Measurements from ENCODE around the gene SLC25A53.
A peak's percentile ranks its signal among the peaks of the same experiment; 100 is the strongest.
"Not testable (repeated sequence)": the region's sequence is repeated elsewhere in the genome, so short reads cannot be mapped to it uniquely, and the experiment has no call there.

SLC25A53 gene

DNA sequence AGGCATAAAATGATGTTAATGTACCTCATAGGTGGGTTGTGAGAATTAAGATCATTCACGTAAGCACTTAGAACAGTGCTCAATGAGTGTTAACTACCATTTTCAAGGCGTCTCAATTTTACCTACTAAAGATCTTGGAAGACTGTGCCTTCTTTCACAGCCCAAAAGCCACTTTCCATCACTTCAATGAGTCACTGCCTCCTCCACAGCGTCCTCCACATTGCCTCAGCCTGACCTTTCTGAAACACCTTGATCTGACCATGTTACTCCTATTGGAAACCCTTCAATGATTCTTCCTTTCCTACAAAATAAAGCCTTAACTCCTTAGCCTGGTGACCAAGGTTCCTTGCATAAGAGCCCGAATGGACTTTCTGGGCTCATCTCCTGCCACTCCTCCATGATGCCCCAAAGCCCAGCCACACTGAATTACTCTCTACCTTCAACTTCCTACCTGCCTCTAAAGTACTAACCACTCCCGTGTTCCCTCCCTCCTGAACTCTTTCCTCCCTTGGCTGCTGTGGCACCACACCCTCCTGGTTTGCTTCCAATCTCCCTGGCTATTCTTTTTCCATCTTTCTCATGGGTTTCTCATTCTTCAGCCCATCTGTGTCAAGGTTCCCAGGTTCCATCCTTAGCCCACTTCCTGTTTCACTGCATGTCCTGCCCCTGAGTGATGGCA is 22.1 kb downstream of the SLC25A53 start:
- DNase-seq (ENCODE audit: low read depth) = no peak

DNA sequence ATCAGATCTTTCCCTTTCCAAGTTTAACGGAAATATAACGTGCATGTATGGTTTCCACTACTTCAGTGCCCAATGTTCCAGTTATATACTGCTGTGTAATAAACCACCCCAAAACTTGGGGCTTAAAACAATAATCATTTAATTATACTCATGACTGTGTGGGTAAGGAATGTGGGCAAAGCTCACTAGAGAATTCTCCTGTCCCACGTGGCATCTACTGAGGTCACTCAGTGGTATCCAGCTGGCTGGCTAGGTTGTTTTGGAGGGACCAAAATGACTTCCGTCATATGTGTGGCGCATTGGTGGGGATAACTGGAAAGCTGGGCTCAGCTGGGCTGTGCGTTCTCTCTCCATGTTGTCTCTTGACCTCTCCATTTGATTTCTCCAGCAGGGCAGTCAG is 26.0 kb downstream of the SLC25A53 start:
- DNase-seq (ENCODE audit: low read depth) = peak; percentile 34

DNA sequence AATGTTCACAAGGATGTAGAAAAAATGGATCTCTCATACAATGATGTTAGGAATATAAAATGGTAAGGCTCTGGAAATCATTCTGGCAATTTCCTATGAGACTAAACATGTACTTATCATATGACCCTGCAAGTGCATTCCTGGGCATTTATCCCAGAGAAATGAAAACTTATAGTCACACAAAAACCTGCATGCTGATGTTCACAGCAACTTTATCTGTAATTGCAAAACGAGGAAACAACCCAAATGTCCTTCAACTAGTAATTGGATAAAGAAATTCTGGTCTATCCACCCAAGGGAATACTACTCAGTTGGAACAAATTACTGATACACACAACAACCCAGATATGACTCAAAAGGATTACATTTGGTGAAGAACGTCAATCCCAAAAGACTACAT is 30.0 kb downstream of the SLC25A53 start:
- DNase-seq (ENCODE audit: low read depth) = no peak

DNA sequence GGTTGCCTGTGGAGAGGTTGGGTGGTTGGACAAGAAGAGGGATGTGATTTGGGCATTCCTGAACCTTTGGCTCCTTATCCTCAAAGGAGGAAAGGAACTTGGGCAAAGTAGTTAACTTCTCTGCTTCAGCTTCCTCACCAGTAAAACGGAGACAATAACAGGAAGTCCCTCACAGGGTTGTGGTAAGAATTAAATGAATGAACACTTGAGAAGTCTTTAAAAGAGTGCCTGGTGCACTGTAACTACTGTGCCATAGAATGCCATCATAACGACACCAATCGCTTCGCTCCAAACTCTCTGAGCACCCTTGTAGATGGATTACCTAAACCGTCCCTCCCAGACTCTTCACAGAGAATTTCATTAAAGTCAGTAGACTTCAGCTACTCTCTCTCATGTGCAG is 34.0 kb downstream of the SLC25A53 start:
- no peak for DNase-seq (ENCODE audit: low read depth)

- DNase-seq (ENCODE audit: low read depth) = no peak
These were observed 38.0 kb downstream of the SLC25A53 start for GRCh38 chrX:104118765-104119164.

- DNase-seq (ENCODE audit: low read depth) = no peak
These were observed 39.0 kb downstream of the SLC25A53 start for GRCh38 chrX:104117759-104118158.

DNA sequence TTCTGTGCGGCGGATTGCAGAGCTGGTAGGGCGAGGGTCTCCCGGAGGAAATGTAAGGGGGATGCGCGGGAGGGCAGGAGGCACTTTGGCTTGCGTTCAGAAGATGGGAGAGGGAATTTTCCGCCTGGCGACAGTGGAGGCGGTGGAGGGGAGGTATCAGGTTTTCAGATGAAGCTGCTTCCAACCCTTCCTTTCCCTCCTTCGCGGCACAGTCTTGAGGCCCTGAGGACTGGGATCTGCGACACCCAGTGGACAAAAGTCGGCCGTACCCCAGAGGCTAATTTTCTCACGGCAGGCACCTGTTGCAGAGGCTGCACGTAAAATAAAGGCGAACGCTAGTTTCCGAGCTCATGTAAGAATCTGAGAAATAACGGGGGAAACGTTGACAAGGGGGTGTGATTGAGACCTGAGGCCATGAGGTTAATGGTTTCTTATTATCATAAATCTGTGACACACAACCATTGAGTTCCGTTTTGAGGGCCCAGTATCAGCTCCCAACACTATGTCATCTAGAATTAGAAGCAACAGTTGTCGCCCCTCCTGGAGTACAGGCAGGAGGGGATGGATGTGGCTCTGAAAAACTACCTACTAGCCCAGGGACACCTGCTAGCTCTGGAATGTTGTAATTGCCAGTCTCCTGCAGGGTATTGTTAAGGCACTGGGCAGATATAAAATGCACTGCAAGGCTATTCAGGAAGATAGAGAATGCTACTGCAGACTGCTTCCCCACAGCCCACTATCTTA is 43.4 kb downstream of the SLC25A53 start:
- DNase-seq (ENCODE audit: low read depth) = peak; percentile 67

GRCh38 chrX:104112326-104112951 is 44.4 kb downstream of the SLC25A53 start, which contains the start of gene ZCCHC18:
ZCCHC18 (plus strand) TSS chrX:104112523; CDS start chrX:104114112, 1,589 bp downstream.
- DNase-seq (ENCODE audit: low read depth) = peak; percentile 67

GRCh38 chrX:104110491-104111240 is 46.1 kb downstream of the SLC25A53 start:
- DNase-seq (ENCODE audit: low read depth) = not testable (repeated sequence)

DNA sequence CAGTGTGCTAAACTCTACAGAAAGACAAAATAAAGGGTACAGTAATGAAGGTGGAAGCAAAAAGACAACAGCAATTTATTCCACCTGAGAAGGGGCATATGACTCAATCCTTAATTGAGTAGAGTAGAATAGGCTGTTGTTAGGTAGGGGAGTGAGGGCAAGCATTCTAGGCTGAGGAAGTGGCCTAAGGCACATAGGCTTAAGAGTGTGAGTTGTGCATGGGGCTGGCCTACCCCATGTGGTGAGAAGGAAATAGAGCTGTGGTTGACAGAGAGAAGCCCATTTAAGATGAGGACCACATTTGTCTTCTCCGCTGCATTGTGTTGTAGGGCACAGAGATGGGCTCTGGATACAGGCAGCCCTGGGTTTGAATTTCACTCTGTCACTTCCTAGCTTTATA is 47.9 kb downstream of the SLC25A53 start:
- DNase-seq (ENCODE audit: low read depth) = no peak

DNA sequence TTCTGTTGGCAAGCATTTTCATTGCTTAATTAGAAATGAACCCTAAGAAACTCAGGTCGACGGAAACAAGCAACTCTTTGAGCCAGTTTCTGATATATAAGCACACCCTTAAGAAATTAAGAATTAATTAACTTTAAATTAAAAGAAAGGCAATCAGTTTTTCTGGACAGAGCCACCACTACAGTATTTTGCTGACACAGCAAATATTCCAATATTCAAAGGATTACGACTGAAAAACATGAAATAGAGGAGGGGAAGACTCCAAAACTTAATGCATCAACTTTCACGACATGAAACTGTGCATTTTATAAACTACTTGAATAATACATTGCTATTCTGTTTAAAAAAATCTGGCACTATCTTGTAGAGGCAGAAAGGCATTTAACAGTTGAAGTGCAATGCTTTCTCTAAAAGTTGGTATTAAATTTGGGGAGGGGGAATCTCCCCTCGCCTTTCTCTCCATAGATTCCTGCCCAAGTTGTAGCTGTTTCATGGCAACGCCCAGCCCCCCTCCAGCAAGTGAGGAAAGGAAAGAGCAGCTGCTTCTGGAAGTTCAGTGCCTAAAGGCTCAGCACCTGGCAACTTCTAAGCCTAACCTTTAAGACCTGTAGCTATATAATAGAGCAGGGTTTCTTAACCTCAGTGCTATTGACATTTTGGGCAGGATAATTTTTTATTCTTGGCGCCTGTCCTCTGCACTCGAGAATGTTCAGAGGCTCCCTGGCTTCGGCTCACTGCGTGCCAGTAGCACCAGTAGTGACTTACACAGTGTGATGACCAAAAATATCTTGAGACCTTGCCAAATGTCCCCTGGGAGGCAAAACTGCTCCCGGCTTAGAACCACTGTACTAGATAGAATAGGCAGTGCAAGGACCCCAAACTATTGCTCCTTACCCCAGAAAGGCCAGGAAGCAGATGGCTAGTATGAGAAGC is 51.2 kb downstream of the SLC25A53 start:
- DNase-seq (ENCODE audit: low read depth) = no peak

GRCh38 chrX:104104676-104105075 is 52.1 kb downstream of the SLC25A53 start:
- DNase-seq (ENCODE audit: low read depth) = no peak

DNA sequence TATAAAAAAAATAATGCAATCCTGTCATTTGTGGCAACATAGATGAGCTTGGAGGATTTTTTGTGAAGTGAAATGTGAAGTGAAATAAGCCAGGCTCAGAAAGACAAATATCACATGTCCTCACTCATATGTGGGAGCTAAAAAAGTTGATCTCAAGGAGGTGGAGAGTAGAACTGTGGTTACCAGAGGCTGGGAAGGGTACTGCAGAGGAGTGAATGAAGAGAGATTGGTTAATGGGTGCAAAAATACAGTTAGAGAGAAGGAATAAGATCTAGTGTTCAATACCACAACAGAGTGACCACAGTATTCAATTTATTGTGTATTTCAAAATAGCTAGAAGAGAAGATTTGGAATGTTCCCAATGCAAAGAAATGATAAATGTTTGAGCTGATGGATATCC is 57.9 kb downstream of the SLC25A53 start:
- no peak for DNase-seq (ENCODE audit: low read depth)

GRCh38 chrX:104098151-104098808 is 58.5 kb downstream of the SLC25A53 start:
- DNase-seq (ENCODE audit: low read depth) = peak; percentile 74

GRCh38 chrX:104085919-104086318 is 70.9 kb downstream of the SLC25A53 start:
- DNase-seq (ENCODE audit: low read depth) = no peak

DNA sequence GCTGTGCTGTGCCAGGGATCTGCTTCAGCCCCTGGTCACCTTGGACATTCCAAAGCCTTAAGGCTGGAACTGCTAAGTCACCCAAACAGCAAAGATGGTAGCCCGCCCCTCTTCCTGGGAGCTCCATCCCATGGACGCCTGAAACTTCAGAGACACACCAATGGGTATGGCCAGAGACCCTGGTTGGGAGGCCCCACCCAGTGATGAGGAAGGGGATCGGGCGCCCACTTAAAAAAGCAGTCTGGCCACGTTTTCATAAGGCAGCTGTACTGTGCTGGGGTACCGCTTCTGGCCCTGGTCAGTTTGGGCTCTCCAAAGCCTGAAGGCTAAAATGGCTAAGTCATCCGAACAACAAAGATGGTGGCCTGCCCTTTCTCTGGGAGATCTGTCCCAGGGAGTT is 71.3 kb downstream of the SLC25A53 start:
- no peak for DNase-seq (ENCODE audit: low read depth)

DNA sequence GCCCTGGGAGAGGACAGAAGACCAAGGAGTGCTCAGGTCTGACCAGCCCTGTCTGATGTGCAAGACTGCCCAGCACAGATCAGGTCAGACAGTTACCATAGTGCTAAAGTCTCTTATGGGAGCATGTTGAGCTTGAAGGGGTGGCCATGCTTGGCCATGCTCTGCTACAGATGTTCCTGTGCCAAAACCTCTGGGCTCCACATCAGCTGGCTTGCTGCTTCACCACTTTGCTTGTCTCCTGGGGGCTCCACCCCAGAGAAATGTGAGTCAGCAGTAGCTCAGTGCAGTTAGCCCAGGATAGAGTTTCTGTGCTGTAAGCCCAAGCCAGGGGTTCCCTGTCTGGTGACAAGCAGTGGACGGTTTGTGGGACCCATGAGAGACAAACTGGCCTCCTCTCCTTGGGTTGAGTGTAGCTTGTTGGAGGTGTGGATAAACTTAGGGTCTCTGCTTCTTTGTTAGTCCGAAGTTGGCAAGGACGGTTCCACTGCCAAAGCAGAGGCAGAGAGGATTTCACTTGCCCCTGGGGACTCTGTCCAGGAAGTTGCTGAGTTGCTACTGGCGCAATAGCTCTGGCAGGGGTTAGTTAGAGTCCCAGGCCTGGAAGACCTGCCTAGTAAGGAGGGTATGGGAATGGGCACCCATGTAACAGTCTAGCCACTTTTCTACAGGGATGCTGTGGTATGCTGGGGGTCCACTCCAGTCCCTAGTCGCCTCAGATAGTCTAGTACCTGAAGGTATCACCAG is 72.1 kb downstream of the SLC25A53 start:
- no peak for DNase-seq (ENCODE audit: low read depth)

DNA sequence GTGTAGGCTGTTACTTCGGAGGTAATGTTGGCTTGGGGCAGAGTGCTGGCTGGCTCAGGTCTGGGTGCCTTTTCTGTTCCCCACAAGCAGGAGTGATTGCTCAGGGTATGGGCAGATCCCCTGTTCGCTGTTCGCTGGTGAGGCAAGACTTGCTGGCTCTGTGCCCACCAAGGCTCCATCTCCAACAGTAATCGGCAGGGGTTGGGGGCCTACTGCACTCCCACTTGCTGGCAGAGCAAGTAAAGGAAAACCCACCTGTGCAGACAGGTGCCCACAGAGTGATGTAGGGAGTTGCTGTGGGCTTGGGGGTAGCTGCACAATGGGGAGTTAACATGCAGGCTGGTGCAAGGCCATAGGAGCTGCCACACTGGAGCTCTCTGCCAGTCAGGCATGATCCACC is 72.7 kb downstream of the SLC25A53 start:
- no peak for DNase-seq (ENCODE audit: low read depth)

DNA sequence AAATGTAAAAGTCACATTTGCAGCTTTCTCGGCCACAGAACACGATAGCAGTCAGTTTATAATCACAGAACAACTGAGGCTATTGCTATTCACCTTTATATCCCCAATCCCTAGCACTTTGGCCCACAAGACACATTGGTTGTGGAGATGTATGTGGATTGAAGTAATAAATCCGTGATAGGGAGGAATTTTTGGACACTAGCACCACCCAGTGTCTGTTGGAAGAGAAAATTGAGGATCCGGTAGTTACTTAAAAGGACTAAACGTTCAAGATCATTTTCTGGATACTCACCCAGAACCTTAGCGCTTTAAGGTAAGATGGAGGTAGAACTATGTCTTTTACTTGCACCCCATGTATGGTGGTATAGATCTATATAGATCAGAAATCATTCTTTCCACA is 79.0 kb downstream of the SLC25A53 start:
- DNase-seq (ENCODE audit: low read depth) = not testable (repeated sequence)

Measured in EH (cell line).